BLaER1 treated with 17β-estradiol and CSF1 and Interleukin-3, amounts not matched to agents 10 nM and 100 nM (cell line): ENCODE measurements around the gene ZBTB42.

Experiments used
- H3K27ac ChIP-seq, 11 experiments: shearing (Covaris generic); formaldehyde crosslinking; 2 replicates each; pipeline ENCODE4 v1.8.1; 2022
- H3K27me3 ChIP-seq, 11 experiments: shearing (Covaris generic); formaldehyde crosslinking; 2 replicates each; pipeline ENCODE4 v1.8.1; 2022
- H3K36me3 ChIP-seq, 11 experiments: shearing (Covaris generic); formaldehyde crosslinking; 2 replicates each; pipeline ENCODE4 v1.8.1; 2022
- H3K4me1 ChIP-seq, 10 experiments: shearing (Covaris generic); formaldehyde crosslinking; 2 replicates each; pipeline ENCODE4 v1.8.1; 2022
- H3K4me2 ChIP-seq, 11 experiments: shearing (Covaris generic); formaldehyde crosslinking; 2 replicates each; pipeline ENCODE4 v1.8.1; 2022
- H3K4me3 ChIP-seq, 10 experiments: shearing (Covaris generic); formaldehyde crosslinking; 2 replicates each; pipeline ENCODE4 v1.8.1; 2022
- H3K9ac ChIP-seq, 11 experiments: shearing (Covaris generic); formaldehyde crosslinking; 2 replicates each; pipeline ENCODE4 v1.8.1; 2022
- H3K9me3 ChIP-seq, 11 experiments: shearing (Covaris generic); formaldehyde crosslinking; replicated peaks in 1 of 11; 2 replicates each; pipeline ENCODE4 v1.8.1; 2022
- H4K20me1 ChIP-seq, 11 experiments: shearing (Covaris generic); formaldehyde crosslinking; 2 replicates each; pipeline ENCODE4 v1.8.1; 2022
- Cebpa-rat ChIP-seq, 11 experiments: shearing (Covaris generic); IDR thresholded peaks; 2 replicates each; pipeline ENCODE4 v1.8.1; 2022

ZBTB42 gene

GRCh38 chr14:104771918-104772706, 28.8 kb upstream of the ZBTB42 start:
- H3K9ac ChIP-seq: no peak overlapping the region
- peaks cover 10 to 97% (median 75%) of the 10 kb centered on the region in 11 experiments; a peak in 21 of 22 replicates for H4K20me1 ChIP-seq
- TF ChIP-seq Cebpa-rat (IDR thresholded peaks at IDR 0.05): no peak
- no peak overlapping the region for H3K27ac ChIP-seq
- H3K36me3 ChIP-seq: peaks cover 58 to 96% (median 77%) of the 10 kb centered on the region in 11 experiments
- no peak overlapping the region for H3K4me3 ChIP-seq
- no peak overlapping the region for H3K4me2 ChIP-seq
- H3K27me3 ChIP-seq: no peaks in the 10 kb centered on the region
- H3K9me3 ChIP-seq: peaks cover 9 to 27% (median 19%) of the 10 kb centered on the region in 11 experiments; a peak in 21 of 22 replicates
- H3K4me1 ChIP-seq: peaks cover 6 to 28% (median 23%) of the 10 kb centered on the region in 10 experiments

GRCh38 chr14:104772707-104773504, 28.0 kb upstream of the ZBTB42 start:
- Histone ChIP-seq H3K27me3 (no peaks in the 10 kb centered on the region), H3K9ac (no peak overlapping the region), H4K20me1 (peaks cover 18 to 97% (median 82%) of the 10 kb centered on the region in 11 experiments), H3K9me3 (peaks cover 9 to 27% (median 19%) of the 10 kb centered on the region in 11 experiments; a peak in 21 of 22 replicates), H3K36me3 (peaks cover 63 to 96% (median 85%) of the 10 kb centered on the region in 11 experiments), H3K4me1 (peaks cover 6 to 22% (median 19%) of the 10 kb centered on the region in 10 experiments), H3K27ac (no peak overlapping the region), H3K4me2 (no peak overlapping the region), H3K4me3 (no peak overlapping the region)
- TF ChIP-seq Cebpa-rat (IDR thresholded peaks at IDR 0.05): no peak

GRCh38 chr14:104773505-104774452, 27.1 kb upstream of the ZBTB42 start:
- Histone ChIP-seq H3K4me1 (peaks cover 4 to 14% (median 11%) of the 10 kb centered on the region in 10 experiments), H3K9ac (no peak overlapping the region), H3K27ac (no peak overlapping the region), H3K4me2 (no peak overlapping the region), H3K9me3 (peaks cover 9 to 27% (median 19%) of the 10 kb centered on the region in 11 experiments; a peak in 21 of 22 replicates), H3K36me3 (peaks cover 63 to 99% (median 90%) of the 10 kb centered on the region in 11 experiments), H4K20me1 (peaks cover 26 to 100% (median 90%) of the 10 kb centered on the region in 11 experiments), H3K27me3 (no peaks in the 10 kb centered on the region), H3K4me3 (no peak overlapping the region)
- TF ChIP-seq Cebpa-rat (IDR thresholded peaks at IDR 0.05): no peak

DNA sequence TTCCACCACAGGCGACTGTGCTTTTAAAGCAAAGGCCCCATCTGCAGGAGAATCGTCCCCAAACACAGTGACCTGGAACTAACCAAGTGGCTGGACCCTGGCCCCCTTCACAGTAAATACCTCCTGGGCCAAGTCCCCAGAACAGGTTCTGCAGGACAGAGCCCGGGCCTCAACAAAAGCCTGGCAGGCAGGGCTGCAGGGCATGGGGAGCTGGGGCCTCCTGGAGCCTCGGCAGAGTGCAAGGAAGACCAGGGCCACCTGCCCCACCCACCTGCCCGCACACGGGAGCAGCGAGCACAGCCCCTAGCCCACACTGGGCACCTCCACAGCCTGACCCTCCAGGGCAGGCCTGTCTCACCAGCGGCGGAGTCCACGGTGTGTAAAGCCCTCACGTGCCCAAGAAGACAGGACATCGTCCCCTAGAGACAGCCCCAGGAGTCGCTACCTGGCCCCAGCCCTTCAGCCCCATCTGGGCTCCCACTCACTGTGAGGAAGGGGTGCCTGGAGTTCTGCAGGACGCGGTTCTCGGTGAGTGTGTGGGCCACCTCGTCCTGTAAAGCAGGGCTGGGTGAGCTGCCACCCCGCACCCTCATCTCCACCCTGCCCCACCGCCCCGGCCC, 26.3 kb upstream of the ZBTB42 start:
- Histone ChIP-seq H4K20me1 (peaks cover 34 to 100% (median 90%) of the 10 kb centered on the region in 11 experiments), H3K9me3 (peaks cover 9 to 27% (median 19%) of the 10 kb centered on the region in 11 experiments; a peak in 21 of 22 replicates), H3K27me3 (no peaks in the 10 kb centered on the region), H3K36me3 (peaks cover 69 to 100% (median 96%) of the 10 kb centered on the region in 11 experiments), H3K27ac (no peak overlapping the region), H3K9ac (no peak overlapping the region), H3K4me3 (no peak overlapping the region), H3K4me1 (peaks cover 0 to 6% (median 4%) of the 10 kb centered on the region in 10 experiments; a peak in 13 of 20 replicates), H3K4me2 (no peak overlapping the region)
- TF ChIP-seq Cebpa-rat (IDR thresholded peaks at IDR 0.05): no peak

- H3K4me1 ChIP-seq: peaks cover 0 to 1% (median 0%) of the 10 kb centered on the region in 10 experiments; a peak in 5 of 20 replicates
- no peak overlapping the region for H3K9ac ChIP-seq
- H3K27me3 ChIP-seq: no peaks in the 10 kb centered on the region
- no peak for TF ChIP-seq Cebpa-rat (IDR thresholded peaks at IDR 0.05)
- H3K36me3 ChIP-seq: peaks cover 74 to 100% (median 96%) of the 10 kb centered on the region in 11 experiments
- H4K20me1 ChIP-seq: peaks cover 39 to 100% (median 90%) of the 10 kb centered on the region in 11 experiments
- no peak overlapping the region for H3K4me3 ChIP-seq
- no peak overlapping the region for H3K4me2 ChIP-seq
- H3K27ac ChIP-seq: no peak overlapping the region
- peaks cover 9 to 27% (median 19%) of the 10 kb centered on the region in 11 experiments; a peak in 21 of 22 replicates for H3K9me3 ChIP-seq
Observed at GRCh38 chr14:104775073-104775489, 25.8 kb upstream of the ZBTB42 start.

DNA sequence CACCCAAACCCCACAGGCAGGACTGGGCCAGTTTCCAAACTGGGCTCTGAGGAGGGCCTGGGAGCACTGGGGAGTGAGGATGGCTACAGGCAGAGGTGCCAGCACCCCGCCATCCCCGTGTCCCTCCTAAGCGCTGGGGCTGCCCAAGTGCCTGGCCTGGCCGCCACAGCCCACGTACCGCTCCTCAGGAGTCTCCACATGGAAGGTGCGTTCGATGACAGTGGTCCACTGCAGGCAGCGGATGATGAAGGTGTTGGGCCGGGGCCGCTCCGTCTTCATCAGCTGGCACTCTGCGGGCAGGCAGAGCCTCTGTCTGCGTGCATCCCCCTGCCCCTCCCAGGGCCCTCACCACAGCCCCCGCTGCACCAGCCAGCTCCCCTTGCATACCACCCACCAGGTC, 24.4 kb upstream of the ZBTB42 start:
- H3K4me3 ChIP-seq: no peak overlapping the region
- H3K27me3 ChIP-seq: no peaks in the 10 kb centered on the region
- H3K36me3 ChIP-seq: peaks cover 64 to 100% (median 95%) of the 10 kb centered on the region in 11 experiments
- no peak for TF ChIP-seq Cebpa-rat (IDR thresholded peaks at IDR 0.05)
- H3K9ac ChIP-seq: no peak overlapping the region
- H3K27ac ChIP-seq: no peak overlapping the region
- peaks cover 3 to 20% (median 13%) of the 10 kb centered on the region in 11 experiments; a peak in 21 of 22 replicates for H3K9me3 ChIP-seq
- H3K4me1 ChIP-seq: 0 out of 20 replicates have a peak, but pooled peaks cover 0 to 3% (median 0%) of the 10 kb centered on the region in 10 experiments
- H3K4me2 ChIP-seq: no peak overlapping the region
- H4K20me1 ChIP-seq: peaks cover 42 to 100% (median 90%) of the 10 kb centered on the region in 11 experiments

- H3K9ac ChIP-seq: 0 out of 22 replicates have a peak overlapping the region, but pooled peaks of 1 of the 11 experiments have one; percentile 23
- peaks cover 48 to 100% (median 92%) of the 10 kb centered on the region in 11 experiments for H4K20me1 ChIP-seq
- TF ChIP-seq Cebpa-rat (IDR thresholded peaks at IDR 0.05): no peak
- H3K27ac ChIP-seq: no peak overlapping the region
- H3K27me3 ChIP-seq: no peaks in the 10 kb centered on the region
- no peak overlapping the region for H3K4me3 ChIP-seq
- H3K4me2 ChIP-seq: no peak overlapping the region
- H3K4me1 ChIP-seq: peaks cover 0 to 7% (median 0%) of the 10 kb centered on the region in 10 experiments; a peak in 1 of 20 replicates
- peaks cover 0 to 13% (median 6%) of the 10 kb centered on the region in 11 experiments; a peak in 16 of 22 replicates for H3K9me3 ChIP-seq
- peaks cover 57 to 98% (median 90%) of the 10 kb centered on the region in 11 experiments for H3K36me3 ChIP-seq
Observed at GRCh38 chr14:104776961-104777807, 23.7 kb upstream of the ZBTB42 start.
